Measurements from ENCODE around the gene RPS3A.
A peak's percentile ranks its signal among the peaks of the same experiment; 100 is the strongest.
"Not testable (repeated sequence)": the region's sequence is repeated elsewhere in the genome, so short reads cannot be mapped to it uniquely, and the experiment has no call there.

Gene RPS3A

GRCh38 chr4:151099229-151099975 lies at the start of gene RPS3A:
RPS3A (plus strand) TSS chr4:151099628; CDS start chr4:151099653, 25 bp downstream.
- DNase-seq, result peak; percentile 83

- DNase-seq, result no peak
Measured at GRCh38 chr4:151052785-151053184, 46.6 kb upstream of the RPS3A start.

- no peak for DNase-seq
Measured at GRCh38 chr4:151055539-151055938, 43.9 kb upstream of the RPS3A start.

- not testable (repeated sequence) for DNase-seq
Measured at GRCh38 chr4:151063143-151063542, 36.3 kb upstream of the RPS3A start.

GRCh38 chr4:151067316-151067970 lies 32.0 kb upstream of the RPS3A start:
- DNase-seq, result no peak

- DNase-seq, result no peak
Measured at GRCh38 chr4:151074416-151074916, 25.0 kb upstream of the RPS3A start.

GRCh38 chr4:151077978-151078377 lies 21.4 kb upstream of the RPS3A start:
- not testable (repeated sequence) for DNase-seq

- no peak for DNase-seq
Measured at GRCh38 chr4:151087467-151087866, 12.0 kb upstream of the RPS3A start.

GRCh38 chr4:151091047-151091446 lies 8.4 kb upstream of the RPS3A start:
- DNase-seq, result no peak

- no peak for DNase-seq
Measured at GRCh38 chr4:151092488-151092887, 6.9 kb upstream of the RPS3A start.

- no peak for DNase-seq
Measured at GRCh38 chr4:151093203-151093602, 6.2 kb upstream of the RPS3A start.

- DNase-seq, result no peak
Measured at GRCh38 chr4:151094290-151094751, 5.1 kb upstream of the RPS3A start.

- no peak for DNase-seq
Measured at GRCh38 chr4:151095142-151095541, 4.3 kb upstream of the RPS3A start.

GRCh38 chr4:151097759-151098158 lies 1.7 kb upstream of the RPS3A start:
- DNase-seq, result no peak

GRCh38 chr4:151098979-151099228 lies 524 bp upstream of the RPS3A start:
- no peak for DNase-seq

- no peak for DNase-seq
Measured at GRCh38 chr4:151099976-151100417, 569 bp downstream of the RPS3A start.

- DNase-seq, result no peak
Measured at GRCh38 chr4:151100531-151100930, 1.1 kb downstream of the RPS3A start.

- no peak for DNase-seq
Measured at GRCh38 chr4:151103758-151104157, 4.3 kb downstream of the RPS3A start.

GRCh38 chr4:151104621-151105020 lies 5.2 kb downstream of the RPS3A start:
- no peak for DNase-seq

- DNase-seq, result no peak
Measured at GRCh38 chr4:151105454-151106032, 6.1 kb downstream of the RPS3A start.

GRCh38 chr4:151107063-151107462 lies 7.6 kb downstream of the RPS3A start:
- DNase-seq, result no peak

GRCh38 chr4:151110236-151110635 lies 10.8 kb downstream of the RPS3A start:
- DNase-seq, result no peak

GRCh38 chr4:151114338-151114737 lies 14.9 kb downstream of the RPS3A start:
- DNase-seq, result no peak

- DNase-seq, result no peak
Measured at GRCh38 chr4:151114986-151115385, 15.6 kb downstream of the RPS3A start.

Measured in NCI-H774 (cell line).